Measurements from ENCODE around the gene ADAMTS17. TPM values are rescaled to one million over a fixed set of nuclear protein-coding genes. Genes with fewer than 3 reads are reported as not detected.

The ADAMTS17 gene
- total and polyA plus RNA-seq, 11 donors: 0.30 to 2.4 (median 1.2) TPM

- DNase-seq (peak in 4 of 5 donors; percentile 45 to 75 (median 64)), ATAC-seq (peak; percentile 8 to 33 (median 20))
- intact Hi-C loops (cut with DNase I): loop anchor here in 2 of 10 donors (5.0 to 10.0 kb wide), 3 partner anchors 91 to 489 kb away; partner anchors contain the start of genes ASB7 (in 1 of the 2) and LINS1 (in 1 of the 2)
- Histone ChIP-seq H3K4me1 (peaks cover 12 to 69% (median 61%) of the 10 kb centered on the region in 12 donors), H3K4me3 (peak overlapping the region in 4 of 12 donors; percentile 34 to 52 (median 44)), H3K27ac (peak overlapping the region; percentile 86 to 100 (median 94)), H3K36me3 (no peaks in the 10 kb centered on the region), H3K9me3 (no peaks in the 10 kb centered on the region), H3K27me3 (no peaks in the 10 kb centered on the region)
- TF ChIP-seq CTCF (IDR thresholded peaks at IDR 0.05) (no peak), POLR2A (IDR thresholded peaks at IDR 0.05) (no peak)
- WGBS, 4 donors: 34 to 54% (median 50%) methylated on average over 14 to 16 of the region's 16 CpGs
These were observed 228.3 kb downstream of the ADAMTS17 start for GRCh38 chr15:100113351-100114080.

- intact Hi-C loops (cut with DNase I): loop anchor here in 2 of 10 donors (5.0 to 10.0 kb wide), 3 partner anchors 92 to 490 kb away; partner anchors contain the start of genes ASB7 (in 1 of the 2) and LINS1 (in 1 of the 2)
- DNase-seq: no peak
- 86 to 95% (median 93%) methylated on average over 14 of the region's 14 CpGs for WGBS, 4 donors
- no peak overlapping the region for H3K4me3 ChIP-seq
- H3K4me1 ChIP-seq: peaks cover 12 to 69% (median 61%) of the 10 kb centered on the region in 12 donors
- TF ChIP-seq POLR2A (IDR thresholded peaks at IDR 0.05) (no peak), CTCF (IDR thresholded peaks at IDR 0.05) (no peak)
- H3K27ac ChIP-seq: peak overlapping the region; percentile 86 to 100 (median 94)
- ATAC-seq: no peak
- no peaks in the 10 kb centered on the region for H3K36me3 ChIP-seq
- H3K27me3 ChIP-seq: no peaks in the 10 kb centered on the region
- H3K9me3 ChIP-seq: no peaks in the 10 kb centered on the region
These were observed 229.0 kb downstream of the ADAMTS17 start for GRCh38 chr15:100112636-100113305.

- no peak for ATAC-seq
- peaks cover 12 to 68% (median 61%) of the 10 kb centered on the region in 12 donors for H3K4me1 ChIP-seq
- intact Hi-C loops (cut with DNase I): loop anchor here in 2 of 10 donors (5.0 to 10.0 kb wide), 3 partner anchors 93 to 490 kb away; partner anchors contain the start of genes ASB7 (in 1 of the 2) and LINS1 (in 1 of the 2)
- 59 to 69% (median 65%) methylated on average over 5 of the region's 5 CpGs for WGBS, 4 donors
- H3K27ac ChIP-seq: peak overlapping the region; percentile 64 to 100 (median 93)
- no peaks in the 10 kb centered on the region for H3K9me3 ChIP-seq
- H3K4me3 ChIP-seq: no peak overlapping the region
- DNase-seq: no peak
- no peaks in the 10 kb centered on the region for H3K36me3 ChIP-seq
- TF ChIP-seq POLR2A (IDR thresholded peaks at IDR 0.05) (no peak), CTCF (IDR thresholded peaks at IDR 0.05) (no peak)
- no peaks in the 10 kb centered on the region for H3K27me3 ChIP-seq
These were observed 229.7 kb downstream of the ADAMTS17 start for GRCh38 chr15:100112061-100112420.

Measured in heart left ventricle (tissue), 16 donors.